HCT116 (cell line): ENCODE data around the gene TET2. TPM values are rescaled to one million over a fixed set of nuclear protein-coding genes. Genes with fewer than 3 reads are reported as not detected.

ENCODE experiments used
- ATAC-seq: fragments of 200-7000 bp; cut with Tn5 transposase; 2 replicates; pipeline ENCODE4 v1.9.1; 2020; ENCODE audit warnings: mild to moderate bottlenecking, moderate library complexity
- BruUV-seq: library from RNA; stranded (reverse); fragments of 400-500 nt; replicated peaks from 2 replicates; lab custom pipeline; 2021; lab: Mats Ljungman, UMichigan
- CTCF ChIA-PET: fragments of 300-600 bp; sonication (Branson Sonifier 250); formaldehyde crosslinking; loops from one replicate; lab custom pipeline; 2021; ENCODE audit warnings: antibody characterized with exemption; lab: Charles Lee
- POLR2A ChIA-PET: fragments of 300-600, 350-600 bp; sonication (Branson Sonifier 250); formaldehyde crosslinking; loops from one replicate; lab custom pipeline; 2021; ENCODE audit warnings: antibody characterized with exemption; lab: Charles Lee
- RAD21 ChIA-PET, 2 experiments: fragments of 300-600 bp; sonication (Branson Sonifier 250); formaldehyde crosslinking; loops; one replicate each; lab custom pipeline; 2023; ENCODE audit warnings: low total read pairs in 2 of 2; ENCODE audit not compliant: uncharacterized antibody in 2 of 2, unreplicated experiment in 2 of 2, low non-redundant PET in 1 of 2; lab: Charles Lee
- DNase-seq: peaks from one replicate; pipeline ENCODE4 v3.0.0-alpha.2; 2010; ENCODE audit warnings: low read depth, low spot score
- H2AFZ ChIP-seq: fragments of 200-600 bp; shearing (Covaris generic), sonication (generic); 2 replicates; pipeline ENCODE4 v1.6.1; 2017; ENCODE audit warnings: low read depth, mixed run types, mixed read lengths, antibody characterized with exemption, low read length; ENCODE audit not compliant: poor library complexity, severe bottlenecking
- H3K27ac ChIP-seq: 2 replicates; pipeline ENCODE4 v1.5.1; 2012; ENCODE audit warnings: low read depth, low read length
- H3K27me3 ChIP-seq: fragments of 200-600 bp; sonication (generic); 2 replicates; pipeline ENCODE4 v1.6.1; 2016; ENCODE audit warnings: mixed run types, low read length, mixed read lengths; ENCODE audit not compliant: insufficient read depth
- H3K36me3 ChIP-seq, 2 experiments: fragments of 200-500 bp in 1 of 2; fragments of 200-600 bp in 1 of 2; sonication (Bioruptor generic) in 1 of 2; sonication (generic) in 1 of 2; 2 replicates each; pipeline versions ENCODE4 v1.5.1 to v1.6.1; 2014 to 2016; ENCODE audit warnings: low read length in 2 of 2, inconsistent platforms in 1 of 2, mixed read lengths in 1 of 2, mixed run types in 1 of 2; ENCODE audit not compliant: insufficient read depth in 2 of 2, control insufficient read depth in 1 of 2
- H3K4me1 ChIP-seq, 2 experiments: fragments of 200-600 bp in 1 of 2; sonication (generic) in 1 of 2; 2 replicates each; pipeline versions ENCODE4 v1.5.1 to v1.6.1; 2012 to 2017; ENCODE audit warnings: low read length in 2 of 2, inconsistent platforms in 1 of 2, mild to moderate bottlenecking in 1 of 2, mixed read lengths in 1 of 2, mixed run types in 1 of 2, moderate library complexity in 1 of 2; ENCODE audit not compliant: insufficient read depth in 2 of 2, control insufficient read depth in 1 of 2
- H3K4me2 ChIP-seq: fragments of 200-600 bp; sonication (generic); 2 replicates; pipeline ENCODE4 v1.6.1; 2017; ENCODE audit warnings: mixed run types, low read length, mixed read lengths
- H3K4me3 ChIP-seq, 2 experiments: fragments of 200-600 bp in 1 of 2; sonication (generic) in 1 of 2; replicated peaks in 1 of 2; 2 replicates each; pipeline ENCODE4 v1.5.1; 2011 to 2016; ENCODE audit warnings: low read length in 2 of 2, control low read depth in 1 of 2, low read depth in 1 of 2, mild to moderate bottlenecking in 1 of 2, mixed read lengths in 1 of 2, mixed run types in 1 of 2
- H3K79me2 ChIP-seq: fragments of 200-600 bp; sonication (generic); 2 replicates; pipeline ENCODE4 v1.6.1; 2017; ENCODE audit warnings: mild to moderate bottlenecking, mixed run types, low read length, moderate library complexity, mixed read lengths; ENCODE audit not compliant: insufficient read depth
- H3K9ac ChIP-seq: fragments of 200-600 bp; sonication (generic); 2 replicates; pipeline ENCODE4 v1.6.1; 2016; ENCODE audit warnings: low read length, mixed read lengths
- H3K9me2 ChIP-seq: fragments of 200-600 bp; sonication (generic), shearing (Covaris generic); 2 replicates; pipeline ENCODE4 v1.6.1; 2017; ENCODE audit warnings: mixed run types, mild to moderate bottlenecking, moderate library complexity; ENCODE audit not compliant: insufficient read depth
- H3K9me3 ChIP-seq, 2 experiments: fragments of 200-500 bp in 1 of 2; fragments of 200-600 bp in 1 of 2; sonication (Bioruptor generic) in 1 of 2; sonication (generic) in 1 of 2; 2 replicates each; pipeline ENCODE4 v1.6.1; 2014 to 2017; ENCODE audit warnings: low read length in 2 of 2, mixed read lengths in 2 of 2, inconsistent platforms in 1 of 2, low read depth in 1 of 2, mild to moderate bottlenecking in 1 of 2, mixed run types in 1 of 2, moderate library complexity in 1 of 2; ENCODE audit not compliant: control insufficient read depth in 1 of 2, insufficient read depth in 1 of 2
- H4K20me1 ChIP-seq: fragments of 200-600 bp; sonication (generic), shearing (Covaris generic); 2 replicates; pipeline ENCODE4 v1.6.1; 2017; ENCODE audit warnings: mixed run types, mild to moderate bottlenecking, moderate library complexity; ENCODE audit not compliant: insufficient read depth
- EGR1 ChIP-seq: IDR thresholded peaks from 2 replicates; pipeline ENCODE4 v1.6.1; 2012; ENCODE audit warnings: low read depth
- POLR2A ChIP-seq: IDR thresholded peaks from 2 replicates; pipeline ENCODE4 v1.7.0; 2011; ENCODE audit warnings: borderline replicate concordance; ENCODE audit not compliant: insufficient read depth, insufficient read length; ENCODE audit errors: extremely low read depth
- SRF ChIP-seq: IDR thresholded peaks from 2 replicates; pipeline ENCODE4 v1.6.1; 2012; ENCODE audit warnings: low read depth
- intact Hi-C: fragments of 100-400 bp; cut with micrococcal nuclease; formaldehyde crosslinking; loops from 2 replicates; pipeline ENCODE4 v1.10.0; 2022
- total RNA-seq: library from RNA; stranded (reverse); gene quantifications from one replicate; pipeline ENCODE4 v1.2.1, GENCODE V29; 2021; ENCODE audit not compliant: unreplicated experiment
- TF ChIP-seq, protein P1 (sequence below): IDR thresholded peaks from 2 replicates; pipeline ENCODE4 v1.6.1; 2012; ENCODE audit warnings: low read depth

The TET2 gene
- total RNA-seq, 1 experiment from 2014 or later = 9.7 TPM

DNA sequence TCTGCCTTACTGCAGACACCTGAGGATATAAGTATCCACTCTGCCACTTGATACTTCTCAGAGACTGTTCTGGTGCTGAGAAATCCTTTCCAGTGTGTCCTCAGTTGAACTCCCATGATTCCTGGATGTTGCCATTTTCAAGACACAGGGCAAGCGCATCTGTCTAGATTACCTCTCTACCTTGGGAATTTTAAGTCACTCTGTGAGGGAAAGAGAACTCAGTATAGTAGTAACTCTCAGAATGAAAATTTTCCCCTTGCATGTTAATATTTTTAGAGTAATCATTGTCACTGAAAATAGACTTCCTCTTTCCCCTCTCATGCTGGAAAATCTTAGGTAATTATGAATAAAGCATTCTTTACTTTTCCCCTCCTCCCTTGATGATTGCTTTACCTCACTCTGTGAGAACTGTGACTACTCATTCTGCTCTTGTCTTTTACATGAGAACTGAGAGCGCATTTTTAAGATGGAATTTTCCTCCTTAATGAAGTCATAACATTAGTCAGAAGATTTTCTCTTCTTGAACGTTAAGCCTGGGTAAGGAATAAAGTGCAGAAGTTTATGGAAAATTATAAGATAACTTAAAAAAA, 45.0 kb downstream of the TET2 start:
- ChIA-PET POLR2A (interaction anchor here (0.5 kb wide), 1 partner anchor 509 kb away, joined by 3 read pairs; no protein-coding TSS in a partner anchor), RAD21 (no interaction called here)

More for the DNA sequence above, 45.0 kb downstream of the TET2 start:
- no peak overlapping the region for H3K4me3 ChIP-seq
- H3K27me3 ChIP-seq = no peaks in the 10 kb centered on the region
- no peak overlapping the region for H2AFZ ChIP-seq
- H3K79me2 ChIP-seq = no peaks in the 10 kb centered on the region
- H4K20me1 ChIP-seq = no peaks in the 10 kb centered on the region
- CTCF ChIA-PET = no interaction called here
- H3K36me3 ChIP-seq = no peaks in the 10 kb centered on the region
- TF ChIP-seq EGR1 (no peak), SRF (no peak), POLR2A (no peak)
- TF ChIP-seq, protein P1, sequence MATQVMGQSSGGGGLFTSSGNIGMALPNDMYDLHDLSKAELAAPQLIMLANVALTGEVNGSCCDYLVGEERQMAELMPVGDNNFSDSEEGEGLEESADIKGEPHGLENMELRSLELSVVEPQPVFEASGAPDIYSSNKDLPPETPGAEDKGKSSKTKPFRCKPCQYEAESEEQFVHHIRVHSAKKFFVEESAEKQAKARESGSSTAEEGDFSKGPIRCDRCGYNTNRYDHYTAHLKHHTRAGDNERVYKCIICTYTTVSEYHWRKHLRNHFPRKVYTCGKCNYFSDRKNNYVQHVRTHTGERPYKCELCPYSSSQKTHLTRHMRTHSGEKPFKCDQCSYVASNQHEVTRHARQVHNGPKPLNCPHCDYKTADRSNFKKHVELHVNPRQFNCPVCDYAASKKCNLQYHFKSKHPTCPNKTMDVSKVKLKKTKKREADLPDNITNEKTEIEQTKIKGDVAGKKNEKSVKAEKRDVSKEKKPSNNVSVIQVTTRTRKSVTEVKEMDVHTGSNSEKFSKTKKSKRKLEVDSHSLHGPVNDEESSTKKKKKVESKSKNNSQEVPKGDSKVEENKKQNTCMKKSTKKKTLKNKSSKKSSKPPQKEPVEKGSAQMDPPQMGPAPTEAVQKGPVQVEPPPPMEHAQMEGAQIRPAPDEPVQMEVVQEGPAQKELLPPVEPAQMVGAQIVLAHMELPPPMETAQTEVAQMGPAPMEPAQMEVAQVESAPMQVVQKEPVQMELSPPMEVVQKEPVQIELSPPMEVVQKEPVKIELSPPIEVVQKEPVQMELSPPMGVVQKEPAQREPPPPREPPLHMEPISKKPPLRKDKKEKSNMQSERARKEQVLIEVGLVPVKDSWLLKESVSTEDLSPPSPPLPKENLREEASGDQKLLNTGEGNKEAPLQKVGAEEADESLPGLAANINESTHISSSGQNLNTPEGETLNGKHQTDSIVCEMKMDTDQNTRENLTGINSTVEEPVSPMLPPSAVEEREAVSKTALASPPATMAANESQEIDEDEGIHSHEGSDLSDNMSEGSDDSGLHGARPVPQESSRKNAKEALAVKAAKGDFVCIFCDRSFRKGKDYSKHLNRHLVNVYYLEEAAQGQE = no peak
- H3K4me1 ChIP-seq = peaks cover 0 to 4% of the 10 kb centered on the region in 2 experiments; a peak in 1 of 4 replicates
- intact Hi-C loops = no loop called here
- no TSS peak for BruUV-seq
- H3K9ac ChIP-seq = no peak overlapping the region
- DNase-seq = no peak
- no peaks in the 10 kb centered on the region for H3K9me2 ChIP-seq
- no peak for ATAC-seq
- H3K9me3 ChIP-seq = no peaks in the 10 kb centered on the region
- no peak overlapping the region for H3K4me2 ChIP-seq
- no peak overlapping the region for H3K27ac ChIP-seq
